HCT116 (cell line): ENCODE data around the gene UBE4A. TPM values are rescaled to one million over a fixed set of nuclear protein-coding genes. Genes with fewer than 3 reads are reported as not detected.

Source experiments
- ATAC-seq: fragments of 200-7000 bp; cut with Tn5 transposase; 2 replicates; pipeline ENCODE4 v1.9.1; 2020; ENCODE audit warnings: mild to moderate bottlenecking, moderate library complexity
- BruUV-seq: library from RNA; stranded (reverse); fragments of 400-500 nt; replicated peaks from 2 replicates; lab custom pipeline; 2021; lab: Mats Ljungman, UMichigan
- CTCF ChIA-PET: fragments of 300-600 bp; sonication (Branson Sonifier 250); formaldehyde crosslinking; loops from one replicate; lab custom pipeline; 2021; ENCODE audit warnings: antibody characterized with exemption; lab: Charles Lee
- POLR2A ChIA-PET: fragments of 300-600, 350-600 bp; sonication (Branson Sonifier 250); formaldehyde crosslinking; loops from one replicate; lab custom pipeline; 2021; ENCODE audit warnings: antibody characterized with exemption; lab: Charles Lee
- RAD21 ChIA-PET, 2 experiments: fragments of 300-600 bp; sonication (Branson Sonifier 250); formaldehyde crosslinking; loops; one replicate each; lab custom pipeline; 2023; ENCODE audit warnings: low total read pairs in 2 of 2; ENCODE audit not compliant: uncharacterized antibody in 2 of 2, unreplicated experiment in 2 of 2, low non-redundant PET in 1 of 2; lab: Charles Lee
- DNase-seq: peaks from one replicate; pipeline ENCODE4 v3.0.0-alpha.2; 2010; ENCODE audit warnings: low read depth, low spot score
- H2AFZ ChIP-seq: fragments of 200-600 bp; shearing (Covaris generic), sonication (generic); 2 replicates; pipeline ENCODE4 v1.6.1; 2017; ENCODE audit warnings: low read depth, mixed run types, mixed read lengths, antibody characterized with exemption, low read length; ENCODE audit not compliant: poor library complexity, severe bottlenecking
- H3K27ac ChIP-seq: 2 replicates; pipeline ENCODE4 v1.5.1; 2012; ENCODE audit warnings: low read depth, low read length
- H3K27me3 ChIP-seq: fragments of 200-600 bp; sonication (generic); 2 replicates; pipeline ENCODE4 v1.6.1; 2016; ENCODE audit warnings: mixed run types, low read length, mixed read lengths; ENCODE audit not compliant: insufficient read depth
- H3K36me3 ChIP-seq, 2 experiments: fragments of 200-500 bp in 1 of 2; fragments of 200-600 bp in 1 of 2; sonication (Bioruptor generic) in 1 of 2; sonication (generic) in 1 of 2; 2 replicates each; pipeline versions ENCODE4 v1.5.1 to v1.6.1; 2014 to 2016; ENCODE audit warnings: low read length in 2 of 2, inconsistent platforms in 1 of 2, mixed read lengths in 1 of 2, mixed run types in 1 of 2; ENCODE audit not compliant: insufficient read depth in 2 of 2, control insufficient read depth in 1 of 2
- H3K4me1 ChIP-seq, 2 experiments: fragments of 200-600 bp in 1 of 2; sonication (generic) in 1 of 2; 2 replicates each; pipeline versions ENCODE4 v1.5.1 to v1.6.1; 2012 to 2017; ENCODE audit warnings: low read length in 2 of 2, inconsistent platforms in 1 of 2, mild to moderate bottlenecking in 1 of 2, mixed read lengths in 1 of 2, mixed run types in 1 of 2, moderate library complexity in 1 of 2; ENCODE audit not compliant: insufficient read depth in 2 of 2, control insufficient read depth in 1 of 2
- H3K4me2 ChIP-seq: fragments of 200-600 bp; sonication (generic); 2 replicates; pipeline ENCODE4 v1.6.1; 2017; ENCODE audit warnings: mixed run types, low read length, mixed read lengths
- H3K4me3 ChIP-seq, 2 experiments: fragments of 200-600 bp in 1 of 2; sonication (generic) in 1 of 2; replicated peaks in 1 of 2; 2 replicates each; pipeline ENCODE4 v1.5.1; 2011 to 2016; ENCODE audit warnings: low read length in 2 of 2, control low read depth in 1 of 2, low read depth in 1 of 2, mild to moderate bottlenecking in 1 of 2, mixed read lengths in 1 of 2, mixed run types in 1 of 2
- H3K79me2 ChIP-seq: fragments of 200-600 bp; sonication (generic); 2 replicates; pipeline ENCODE4 v1.6.1; 2017; ENCODE audit warnings: mild to moderate bottlenecking, mixed run types, low read length, moderate library complexity, mixed read lengths; ENCODE audit not compliant: insufficient read depth
- H3K9ac ChIP-seq: fragments of 200-600 bp; sonication (generic); 2 replicates; pipeline ENCODE4 v1.6.1; 2016; ENCODE audit warnings: low read length, mixed read lengths
- H3K9me2 ChIP-seq: fragments of 200-600 bp; sonication (generic), shearing (Covaris generic); 2 replicates; pipeline ENCODE4 v1.6.1; 2017; ENCODE audit warnings: mixed run types, mild to moderate bottlenecking, moderate library complexity; ENCODE audit not compliant: insufficient read depth
- H3K9me3 ChIP-seq, 2 experiments: fragments of 200-500 bp in 1 of 2; fragments of 200-600 bp in 1 of 2; sonication (Bioruptor generic) in 1 of 2; sonication (generic) in 1 of 2; 2 replicates each; pipeline ENCODE4 v1.6.1; 2014 to 2017; ENCODE audit warnings: low read length in 2 of 2, mixed read lengths in 2 of 2, inconsistent platforms in 1 of 2, low read depth in 1 of 2, mild to moderate bottlenecking in 1 of 2, mixed run types in 1 of 2, moderate library complexity in 1 of 2; ENCODE audit not compliant: control insufficient read depth in 1 of 2, insufficient read depth in 1 of 2
- H4K20me1 ChIP-seq: fragments of 200-600 bp; sonication (generic), shearing (Covaris generic); 2 replicates; pipeline ENCODE4 v1.6.1; 2017; ENCODE audit warnings: mixed run types, mild to moderate bottlenecking, moderate library complexity; ENCODE audit not compliant: insufficient read depth
- ATF3 ChIP-seq: IDR thresholded peaks from 2 replicates; pipeline ENCODE4 v1.6.1; 2012
- ELF1 ChIP-seq: IDR thresholded peaks from 2 replicates; pipeline ENCODE4 v1.6.1; 2012; ENCODE audit warnings: low read depth, borderline replicate concordance
- EZH2phosphoT487 ChIP-seq: fragments of 200-600 bp; IDR thresholded peaks from 2 replicates; pipeline ENCODE4 v1.6.1; 2018; ENCODE audit warnings: antibody characterized with exemption, borderline replicate concordance
- FOSL1 ChIP-seq: IDR thresholded peaks from 2 replicates; pipeline ENCODE4 v1.6.1; 2012; ENCODE audit warnings: low read depth
- JUND ChIP-seq: IDR thresholded peaks from 2 replicates; pipeline ENCODE4 v1.6.1; 2012
- POLR2AphosphoS5 ChIP-seq: IDR thresholded peaks from 2 replicates; pipeline ENCODE4 v1.6.1; 2011; ENCODE audit warnings: mild to moderate bottlenecking, low read depth, low read length, moderate library complexity
- RAD21 ChIP-seq: IDR thresholded peaks from 2 replicates; pipeline ENCODE4 v1.6.1; 2012; ENCODE audit warnings: low read depth, mild to moderate bottlenecking
- REST ChIP-seq: IDR thresholded peaks from 2 replicates; pipeline ENCODE4 v1.6.1; 2012; ENCODE audit warnings: low read depth
- SIN3A ChIP-seq: IDR thresholded peaks from 2 replicates; pipeline ENCODE4 v1.6.1; 2012; ENCODE audit warnings: low read depth
- ZBTB33 ChIP-seq: IDR thresholded peaks from 2 replicates; pipeline ENCODE4 v1.6.1; 2011; ENCODE audit warnings: mild to moderate bottlenecking, low read length, moderate library complexity; ENCODE audit not compliant: insufficient replicate concordance; ENCODE audit errors: extremely low read depth
- intact Hi-C: fragments of 100-400 bp; cut with micrococcal nuclease; formaldehyde crosslinking; loops from 2 replicates; pipeline ENCODE4 v1.10.0; 2022
- total RNA-seq: library from RNA; stranded (reverse); gene quantifications from one replicate; pipeline ENCODE4 v1.2.1, GENCODE V29; 2021; ENCODE audit not compliant: unreplicated experiment

Gene UBE4A
- total RNA-seq, 1 experiment from 2014 or later = 49.9 TPM

GRCh38 chr11:118380571-118380970 is 21.2 kb downstream of the UBE4A start:
- Histone ChIP-seq H2AFZ (no peak overlapping the region), H3K9ac (no peak overlapping the region), H4K20me1 (no peaks in the 10 kb centered on the region), H3K4me1 (no peaks in the 10 kb centered on the region), H3K9me2 (no peaks in the 10 kb centered on the region), H3K4me3 (no peak overlapping the region), H3K4me2 (no peak overlapping the region), H3K27ac (no peak overlapping the region), H3K9me3 (no peaks in the 10 kb centered on the region), H3K27me3 (no peaks in the 10 kb centered on the region), H3K79me2 (no peaks in the 10 kb centered on the region), H3K36me3 (peaks cover 46 to 64% of the 10 kb centered on the region in 2 experiments)
- ChIA-PET POLR2A (no interaction called here), CTCF (no interaction called here), RAD21 (no interaction called here)
- DNase-seq (no peak), ATAC-seq (no peak)
- no TSS peak for BruUV-seq
- intact Hi-C loops = no loop called here
- TF ChIP-seq FOSL1 (no peak), SIN3A (no peak), REST (no peak), JUND (no peak), ELF1 (no peak)

GRCh38 chr11:118382954-118383353 is 23.6 kb downstream of the UBE4A start:
- no peak for DNase-seq
- Histone ChIP-seq H4K20me1 (no peaks in the 10 kb centered on the region), H2AFZ (no peak overlapping the region), H3K9ac (no peak overlapping the region), H3K9me3 (no peaks in the 10 kb centered on the region), H3K4me2 (no peak overlapping the region), H3K4me3 (no peak overlapping the region), H3K36me3 (peaks cover 65 to 82% of the 10 kb centered on the region in 2 experiments), H3K27me3 (no peaks in the 10 kb centered on the region), H3K79me2 (no peaks in the 10 kb centered on the region), H3K4me1 (no peaks in the 10 kb centered on the region), H3K9me2 (no peaks in the 10 kb centered on the region), H3K27ac (no peak overlapping the region)
- no TSS peak for BruUV-seq
- intact Hi-C loops = no loop called here
- CTCF ChIA-PET = no interaction called here
- POLR2A ChIA-PET = no interaction called here
- ATAC-seq = no peak
- RAD21 ChIA-PET = no interaction called here
- TF ChIP-seq ZBTB33 = no peak
- TF ChIP-seq SIN3A = no peak
- no peak for TF ChIP-seq FOSL1
- TF ChIP-seq POLR2AphosphoS5 = no peak
- TF ChIP-seq REST = no peak
- TF ChIP-seq ELF1 = no peak
- TF ChIP-seq RAD21 = no peak
- no peak for TF ChIP-seq ATF3
- no peak for TF ChIP-seq EZH2phosphoT487
